Medulla oblongata (tissue), 1 donor: ENCODE results near the gene TRIM9.
A peak's percentile ranks its signal among the peaks of the same experiment; 100 is the strongest.

Experiments used
- DNase-seq: peaks from one replicate; pipeline ENCODE4 v3.0.0-alpha.2; 2015; ENCODE audit errors: extremely low spot score

The TRIM9 gene

DNA sequence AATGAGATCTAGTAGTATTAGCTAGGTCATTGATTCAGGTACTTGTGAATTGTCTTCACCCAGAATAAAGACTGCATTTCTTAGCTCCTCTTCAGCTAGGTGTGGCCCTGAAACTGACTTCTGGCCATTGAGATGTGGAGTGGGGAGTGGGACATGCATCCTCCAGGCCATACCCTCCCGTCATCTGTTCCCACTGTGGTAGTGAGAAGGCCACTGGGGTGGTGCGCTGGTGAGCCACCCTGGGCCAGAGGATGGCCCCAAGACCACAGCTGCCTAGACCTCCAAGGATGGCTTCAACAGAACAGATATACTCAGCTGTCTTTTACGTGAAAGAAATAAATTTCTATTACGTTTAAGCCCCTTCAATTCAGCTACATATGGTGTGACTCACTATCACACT, 36.5 kb downstream of the TRIM9 start:
- DNase-seq, result no peak

DNA sequence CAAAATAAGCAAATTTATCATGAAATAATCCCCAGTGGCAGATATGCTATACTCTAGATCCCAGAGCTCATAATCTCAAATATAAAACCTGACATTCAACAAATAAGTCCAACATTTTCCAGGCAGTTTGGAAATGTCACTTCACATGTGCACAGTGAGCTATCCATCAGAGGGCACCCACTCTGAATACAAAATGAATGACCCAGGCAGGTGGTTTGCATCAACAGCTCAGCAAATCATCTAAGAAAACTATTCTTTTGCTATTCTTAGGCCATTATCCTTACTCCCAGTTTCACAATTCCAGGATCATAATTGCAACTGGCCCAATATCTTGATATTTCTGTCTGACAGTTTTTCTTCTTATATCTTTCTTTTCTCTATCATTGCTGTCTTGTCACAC, 38.5 kb downstream of the TRIM9 start:
- no peak for DNase-seq

DNA sequence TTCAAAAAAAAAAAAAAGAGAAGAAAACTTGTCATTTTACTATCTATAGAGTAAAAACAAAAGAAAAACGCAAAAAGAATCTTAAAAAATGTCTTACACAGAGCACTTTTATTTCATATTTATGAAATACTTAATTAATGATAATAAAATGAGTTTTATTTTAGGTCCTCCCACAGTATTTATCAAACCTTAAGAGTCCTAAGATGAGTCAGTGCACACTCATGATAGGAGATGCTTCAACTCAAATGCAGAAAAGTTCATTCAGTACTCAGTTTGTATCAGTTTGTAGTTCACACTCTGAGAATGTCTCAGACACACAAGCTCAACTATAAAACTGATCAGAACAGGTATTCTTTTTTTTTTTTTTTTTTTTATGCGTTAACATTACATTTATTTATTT, 41.7 kb downstream of the TRIM9 start:
- DNase-seq, result no peak

DNA sequence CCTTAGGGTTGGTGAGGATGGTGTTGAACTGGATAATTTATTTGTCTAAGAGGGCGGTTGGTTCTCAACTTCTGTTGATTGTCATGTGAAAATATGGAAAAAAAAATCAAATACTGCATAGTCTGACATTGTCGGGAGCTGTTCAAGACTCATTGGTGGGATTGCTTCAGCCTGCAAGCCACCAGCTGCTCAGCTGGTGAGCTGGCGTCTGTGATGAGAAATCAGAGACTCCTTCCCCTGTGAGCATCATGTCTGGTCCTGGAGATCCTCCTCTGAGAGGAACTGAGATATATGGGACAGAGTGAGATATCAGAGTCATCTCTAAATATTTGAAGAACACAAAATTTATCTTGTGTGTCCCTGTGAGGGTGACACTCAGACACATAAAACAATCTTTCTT, 49.9 kb downstream of the TRIM9 start:
- DNase-seq, result no peak

DNA sequence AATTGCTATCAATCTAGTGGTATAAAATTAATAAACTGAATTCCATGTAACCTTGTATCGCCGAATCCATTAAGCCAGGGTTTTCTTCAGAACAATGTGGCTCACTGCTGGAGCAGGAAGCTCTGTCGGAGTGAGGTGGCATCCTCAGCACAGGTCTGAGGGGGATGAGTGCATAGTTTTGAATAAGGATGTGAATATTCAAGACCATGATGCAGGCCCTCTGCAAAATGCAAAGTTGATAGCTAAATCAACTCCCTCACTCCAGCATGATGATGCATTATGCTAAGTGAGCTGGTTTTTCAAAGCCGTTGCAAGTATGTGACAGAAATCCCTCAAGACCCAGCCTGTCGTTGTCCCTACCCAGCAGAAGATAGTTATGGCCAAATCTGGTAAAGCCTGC, 53.0 kb downstream of the TRIM9 start:
- DNase-seq, result no peak

DNA sequence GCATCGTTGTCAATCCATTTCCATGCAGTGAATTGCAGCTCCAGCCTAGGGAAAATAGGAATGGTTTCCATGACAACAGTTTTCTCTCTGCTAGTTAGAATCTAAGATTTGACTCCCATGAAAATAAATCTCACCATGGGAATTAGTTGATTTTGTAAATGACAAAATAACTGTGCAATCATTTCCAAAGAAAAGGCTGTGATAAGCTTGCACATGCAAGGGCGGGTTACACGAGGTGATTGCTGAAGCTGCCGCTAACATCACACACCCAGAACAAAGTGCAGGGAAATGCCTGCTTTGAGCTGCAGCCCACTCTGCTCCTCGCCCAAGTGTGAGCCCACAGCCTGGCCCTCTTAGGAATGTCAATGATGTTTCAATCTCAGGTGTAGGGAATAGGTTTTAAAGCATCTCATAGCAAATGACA, 53.8 kb downstream of the TRIM9 start:
- no peak for DNase-seq

DNA sequence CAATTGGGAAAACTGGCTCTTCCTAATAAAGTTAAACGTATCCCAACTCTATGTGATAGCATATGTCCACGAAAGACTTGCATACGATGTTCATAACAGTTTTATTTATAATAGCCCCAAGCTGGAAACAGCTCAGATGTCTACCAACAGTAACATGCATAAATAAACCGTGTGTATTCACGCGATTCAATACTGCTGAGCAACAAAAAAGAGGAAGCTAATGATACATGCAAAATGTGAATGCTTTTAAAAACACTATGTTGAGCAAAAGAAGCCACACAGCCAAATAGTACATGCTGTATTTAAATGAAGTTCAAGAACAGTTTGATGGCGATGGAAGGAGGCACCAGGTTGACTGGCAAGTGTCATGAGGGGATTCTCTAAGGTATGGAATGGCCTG, 55.7 kb downstream of the TRIM9 start:
- DNase-seq, result no peak

DNA sequence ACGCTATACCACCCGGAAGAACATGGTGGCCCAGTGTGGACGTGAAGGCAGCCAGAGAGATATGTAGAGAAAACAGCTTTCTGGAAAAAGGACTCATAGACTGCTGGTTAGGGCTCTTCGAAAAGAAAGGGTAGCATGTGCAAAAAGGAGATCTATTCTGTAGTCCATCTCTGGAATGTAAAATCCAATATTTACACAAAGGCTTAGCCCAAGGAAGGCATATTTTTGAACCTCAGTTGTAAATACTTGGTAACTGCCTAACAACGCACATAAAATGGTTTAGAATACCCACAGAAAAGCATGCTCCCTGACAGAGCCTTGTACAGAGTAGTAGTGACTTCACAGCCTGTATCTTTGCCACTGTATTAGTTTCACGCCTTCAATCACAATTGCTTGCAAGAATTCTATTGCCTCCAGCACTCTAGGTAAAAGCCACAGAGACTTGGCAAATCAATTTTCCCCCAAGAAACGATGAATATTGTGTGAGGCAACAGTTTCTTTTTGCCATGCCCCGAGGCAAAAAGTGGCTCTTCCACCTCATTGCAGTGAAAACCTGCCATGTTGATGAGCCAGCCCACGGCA, 59.2 kb downstream of the TRIM9 start:
- no peak for DNase-seq

DNA sequence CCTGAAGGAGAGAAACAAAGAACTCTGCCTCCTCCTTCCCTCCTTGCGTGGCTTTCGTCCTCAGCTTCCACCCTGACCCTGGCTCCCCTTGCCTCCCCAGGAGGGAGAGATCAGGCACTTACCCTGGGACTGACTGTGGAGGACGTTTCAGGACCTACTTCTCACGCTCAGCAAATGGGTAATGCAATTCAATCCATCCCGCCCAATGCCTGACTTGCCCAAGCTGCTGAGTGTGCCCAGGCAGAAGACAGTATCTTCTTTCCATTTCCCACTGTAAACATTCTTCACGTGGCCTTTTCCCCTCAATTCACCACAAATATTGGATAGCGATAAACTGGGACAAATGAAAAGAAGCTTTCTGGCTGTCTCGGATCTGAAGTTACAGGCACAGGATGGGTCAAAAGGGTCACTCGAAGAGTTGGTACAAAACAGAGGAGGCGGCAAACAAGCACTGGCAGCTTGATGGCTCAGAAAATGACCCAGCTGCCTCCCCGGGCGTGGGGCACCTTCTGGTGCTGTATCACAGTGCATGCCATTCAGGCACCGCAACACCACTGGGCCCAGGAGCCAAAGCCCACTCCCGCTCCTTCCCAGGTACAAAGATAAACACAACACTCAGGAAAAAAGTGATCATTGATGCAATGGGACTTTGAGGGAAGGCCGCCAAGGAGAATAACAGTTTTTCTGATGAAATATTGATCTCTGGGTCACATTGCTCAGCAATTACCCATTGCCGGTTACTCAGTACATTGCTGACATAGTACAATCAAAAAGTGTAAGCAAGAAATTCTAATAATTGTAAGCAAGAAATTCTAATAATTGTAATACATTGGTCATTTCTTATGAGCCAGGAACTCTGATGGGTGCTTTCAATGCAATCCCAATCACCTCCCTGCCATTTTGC, 65.8 kb downstream of the TRIM9 start:
- DNase-seq, result no peak

DNA sequence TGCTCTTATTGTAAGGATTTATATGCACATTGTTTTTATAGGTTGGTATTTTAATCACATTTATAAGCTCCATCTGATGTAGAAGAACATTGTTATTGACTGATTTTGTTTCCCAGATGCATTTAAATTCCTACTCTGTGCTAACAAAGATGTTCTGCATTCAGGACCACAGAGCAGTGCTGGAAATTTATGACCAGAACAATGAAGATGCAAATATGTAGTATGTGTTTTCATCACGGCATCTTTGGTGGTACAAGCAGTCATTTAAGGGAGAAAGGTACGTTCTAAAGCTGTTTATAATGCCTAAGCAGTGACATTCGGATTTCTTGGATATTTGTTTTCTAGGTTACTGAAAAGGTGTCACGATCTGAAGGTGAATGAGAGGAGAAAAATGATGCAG, 66.5 kb downstream of the TRIM9 start:
- no peak for DNase-seq

DNA sequence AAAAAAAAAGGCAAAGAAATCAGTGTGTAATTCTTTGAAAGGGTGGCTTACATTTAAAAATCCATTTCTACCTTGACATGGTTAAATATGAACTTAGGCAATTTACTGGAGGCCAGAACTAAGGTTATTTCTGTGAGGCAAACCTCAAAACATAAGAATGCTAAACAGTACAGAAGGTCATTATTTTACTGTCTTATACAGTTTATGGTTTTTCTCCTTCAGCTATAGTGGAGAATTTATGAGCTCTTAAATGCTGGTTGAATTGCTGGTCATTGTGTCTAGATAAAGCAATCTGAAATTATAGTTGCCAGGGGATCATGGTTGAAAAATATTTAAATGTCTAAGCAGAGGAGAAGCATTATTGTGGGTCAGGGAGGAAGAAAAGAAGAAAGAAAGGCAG, 70.5 kb downstream of the TRIM9 start:
- DNase-seq, result no peak

DNA sequence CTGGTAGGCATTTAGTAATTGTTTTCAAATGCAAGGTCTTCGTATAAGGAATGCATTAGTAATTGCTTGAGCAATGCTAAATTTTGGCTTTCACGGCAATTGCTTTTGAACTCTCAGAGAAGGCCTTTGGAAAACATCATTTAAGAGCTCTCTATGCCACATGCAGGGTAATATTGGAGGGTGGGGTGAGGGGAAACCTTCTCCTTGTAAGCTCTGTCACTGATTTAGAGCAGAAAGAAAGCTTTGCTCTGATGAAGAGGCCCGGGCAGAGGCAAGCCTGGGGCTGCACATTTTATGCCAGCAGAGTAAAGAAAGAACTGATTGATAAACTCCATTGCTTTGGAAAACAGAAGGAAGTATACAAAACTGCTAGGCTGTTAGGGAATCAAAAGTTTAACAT, 70.9 kb downstream of the TRIM9 start:
- peak; percentile 90 for DNase-seq

DNA sequence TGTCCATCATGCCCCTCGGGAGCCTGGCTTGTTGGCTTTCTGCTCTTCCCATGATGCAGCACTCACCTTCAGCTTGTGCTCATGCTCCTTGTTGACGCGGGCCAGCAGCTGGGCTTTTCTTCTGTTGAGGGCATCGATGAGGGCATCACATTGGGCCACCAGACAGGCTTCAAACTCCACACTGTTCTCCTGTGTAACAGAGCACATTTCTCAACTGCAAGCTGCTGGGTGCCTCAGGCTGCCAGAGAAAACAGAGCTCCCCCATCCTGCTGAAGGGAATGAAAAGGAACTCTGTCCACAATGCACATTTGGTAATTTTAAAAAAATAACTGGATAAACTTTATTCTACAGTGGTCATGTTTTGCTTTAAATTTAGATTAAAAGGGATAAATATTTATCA, 72.1 kb downstream of the TRIM9 start:
- DNase-seq, result peak; percentile 59

DNA sequence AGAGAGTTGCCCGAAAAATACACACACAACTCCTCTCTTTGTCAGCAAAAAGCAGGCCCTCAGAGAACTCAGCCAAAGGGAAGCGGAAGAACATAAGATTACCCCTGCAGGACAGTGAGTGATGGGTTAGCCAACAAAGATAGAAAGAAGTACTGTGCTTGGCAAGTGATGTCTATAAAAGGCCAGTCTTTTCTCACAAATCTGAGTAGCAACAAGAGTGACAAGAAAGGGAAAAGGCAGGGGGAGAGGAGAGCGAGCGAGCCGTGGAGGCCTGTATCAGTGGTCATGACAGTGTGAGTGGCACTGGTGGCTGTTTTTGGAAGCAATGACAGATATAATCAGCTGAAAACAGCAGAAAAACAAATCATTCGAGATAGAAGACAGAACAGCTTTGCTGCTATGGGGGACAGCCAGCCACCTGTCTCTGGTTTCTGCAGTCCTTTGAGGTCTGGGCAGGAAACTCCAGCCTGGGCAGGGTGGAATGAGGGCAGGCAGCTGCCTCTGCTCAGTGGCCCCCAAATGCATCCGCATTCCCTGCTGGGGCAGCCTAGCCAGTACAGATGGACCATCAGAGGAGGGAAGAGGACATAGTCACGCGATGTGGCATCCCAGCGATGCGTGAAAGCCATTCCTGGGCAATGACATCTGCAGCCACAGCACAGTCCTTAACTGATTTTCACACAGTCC, 74.7 kb downstream of the TRIM9 start:
- peak; percentile 72 for DNase-seq

DNA sequence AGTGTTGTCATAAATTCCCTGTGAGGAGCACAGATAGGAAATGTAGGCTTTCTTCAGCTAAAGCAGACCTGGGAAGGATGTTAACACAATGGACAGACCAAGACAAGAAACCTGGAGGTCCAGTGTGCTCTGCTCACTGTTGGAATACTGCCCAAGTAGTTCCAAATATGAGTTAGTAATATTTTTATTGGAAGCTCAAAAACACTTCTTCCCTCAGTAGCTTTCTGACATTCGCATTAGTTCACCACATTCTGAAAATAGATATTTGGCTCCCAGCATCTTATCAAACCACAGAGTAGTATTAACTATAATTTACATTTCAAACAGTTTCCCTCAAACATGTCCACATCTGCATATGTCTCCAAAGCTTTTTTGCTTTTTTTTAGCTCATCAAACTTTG, 75.8 kb downstream of the TRIM9 start:
- no peak for DNase-seq

DNA sequence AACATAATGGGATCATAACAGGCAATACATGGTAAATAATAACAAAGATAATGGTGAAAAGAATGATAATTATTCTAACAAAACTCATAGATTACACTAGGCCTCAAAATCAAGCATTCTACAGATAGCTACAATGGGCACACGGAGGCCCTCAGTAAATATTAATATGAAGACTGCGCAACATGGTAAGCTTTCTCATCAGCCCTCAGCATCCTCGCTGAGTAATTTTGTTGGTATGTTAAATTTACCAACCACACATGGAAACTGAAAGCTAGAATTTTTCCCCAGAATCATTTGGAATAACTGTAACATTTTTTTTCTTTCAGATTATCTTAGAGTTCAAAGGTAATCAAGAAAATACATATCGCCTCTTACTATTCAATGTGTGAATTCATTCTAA, 76.4 kb downstream of the TRIM9 start:
- no peak for DNase-seq

DNA sequence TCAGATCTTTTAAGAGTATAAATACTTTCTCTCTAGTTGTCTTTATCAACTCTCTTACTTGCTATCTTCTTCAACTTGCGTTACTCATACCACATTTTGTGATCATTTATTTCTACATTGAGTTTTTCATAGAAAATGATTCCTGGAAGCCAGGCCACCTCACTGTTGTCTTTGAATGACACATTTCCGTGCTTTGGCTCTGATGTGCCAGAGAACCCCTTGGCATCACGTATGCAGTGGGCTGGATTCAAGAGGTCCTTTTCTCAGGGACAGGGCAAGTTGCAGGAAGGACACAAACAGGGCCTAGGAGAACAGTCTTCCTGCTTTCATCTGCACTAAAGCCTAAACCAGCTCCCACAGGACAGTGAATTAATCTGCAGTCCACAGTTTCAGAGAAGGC, 80.3 kb downstream of the TRIM9 start:
- DNase-seq, result no peak

DNA sequence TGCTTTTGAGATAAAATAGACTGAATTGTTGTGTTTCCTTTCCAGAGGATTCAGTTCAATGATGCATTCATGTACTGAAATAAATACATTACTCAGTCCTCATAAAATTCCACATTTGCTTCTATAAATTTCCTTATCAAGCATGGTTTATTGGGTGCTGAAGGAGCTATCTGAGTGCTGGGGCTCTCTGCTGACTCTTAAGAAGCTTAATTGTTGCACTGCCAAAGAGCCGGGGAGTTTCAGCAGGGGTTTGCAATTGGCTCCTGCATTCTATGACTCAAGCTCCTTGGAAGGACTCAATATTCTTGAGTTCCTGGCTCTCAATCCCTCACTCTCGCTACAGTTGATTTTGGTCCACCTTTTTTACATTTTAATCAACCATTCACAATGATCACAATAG, 80.8 kb downstream of the TRIM9 start:
- DNase-seq, result peak; percentile 81

DNA sequence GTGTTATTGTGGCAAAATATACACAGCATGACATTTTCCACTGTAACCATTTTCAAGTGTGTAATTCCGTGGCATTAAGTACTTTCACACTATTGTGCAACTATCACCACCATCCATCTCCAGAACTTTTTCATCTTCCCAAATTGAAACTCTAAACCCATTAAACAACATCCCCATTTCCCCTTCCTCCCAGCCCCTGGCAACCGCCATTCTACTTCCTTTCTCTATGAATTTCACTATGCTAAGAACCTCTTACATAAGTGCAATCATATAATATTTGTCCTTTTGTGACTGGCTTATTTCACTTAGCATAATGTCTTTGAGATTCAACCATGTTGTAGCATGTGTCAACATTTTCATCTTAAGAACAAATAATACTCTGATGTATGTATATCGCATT, 82.8 kb downstream of the TRIM9 start:
- DNase-seq, result no peak

DNA sequence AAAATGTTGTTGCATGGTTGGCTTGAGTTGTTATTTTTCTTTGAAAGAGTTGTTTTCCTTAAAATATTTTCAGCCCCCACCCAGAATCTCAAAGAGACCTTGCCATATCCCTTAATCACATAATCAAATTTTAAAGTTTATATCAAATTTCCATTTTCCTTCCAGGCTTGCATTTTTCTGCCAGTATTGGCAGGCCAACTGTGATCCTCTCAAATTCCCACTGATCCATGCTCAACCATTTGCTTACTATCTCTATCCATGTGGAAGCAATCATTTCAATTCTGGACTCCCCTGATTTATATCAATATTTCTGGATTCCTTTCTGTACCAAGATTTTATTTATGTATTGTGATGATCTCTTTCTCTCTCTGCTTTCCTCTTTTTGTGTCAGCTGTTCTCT, 86.5 kb downstream of the TRIM9 start:
- DNase-seq, result no peak

DNA sequence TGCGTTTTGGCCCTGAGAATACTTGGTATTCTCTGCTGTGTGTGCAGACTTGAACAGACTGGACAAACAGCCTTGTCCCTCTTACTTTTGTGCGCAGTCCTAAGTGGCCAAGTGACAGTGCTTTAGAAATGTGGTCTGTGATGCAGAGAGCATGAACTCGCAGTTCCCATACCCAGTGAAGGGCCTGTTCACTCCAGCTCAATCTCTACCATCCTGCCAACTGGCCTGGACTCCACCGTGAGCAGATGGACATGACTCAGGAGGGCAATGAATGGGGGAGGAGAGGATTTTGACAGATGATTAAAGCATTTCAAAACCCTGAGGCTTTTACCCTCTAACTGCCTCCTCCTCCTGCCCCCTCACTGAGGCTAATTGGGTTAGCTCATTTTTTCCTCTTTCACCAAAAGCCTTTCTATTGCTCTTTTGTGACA, 88.1 kb downstream of the TRIM9 start:
- peak; percentile 90 for DNase-seq

DNA sequence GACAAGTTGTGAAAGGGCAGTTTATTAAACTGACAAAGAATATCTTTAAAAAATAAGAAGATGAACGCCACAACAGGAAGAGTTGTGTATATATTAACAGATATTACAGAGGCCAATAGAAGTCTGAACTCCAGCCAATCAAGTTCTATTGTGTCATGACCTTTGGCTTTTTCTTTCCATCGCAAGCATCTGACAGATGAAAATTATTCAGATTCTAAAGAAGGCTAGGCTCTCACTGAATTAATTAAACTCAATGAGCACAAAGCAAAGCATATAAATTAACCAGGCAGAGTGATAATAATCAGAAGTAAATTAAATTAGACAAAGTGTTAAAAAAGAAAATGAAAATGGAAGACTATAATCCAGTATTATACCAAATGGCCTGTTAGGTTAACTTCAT, 88.6 kb downstream of the TRIM9 start:
- DNase-seq, result no peak
